Measurements from ENCODE around the gene PLCL1.
"Not testable (repeated sequence)": the region's sequence is repeated elsewhere in the genome, so short reads cannot be mapped to it uniquely, and the experiment has no call there.

The PLCL1 gene

DNA sequence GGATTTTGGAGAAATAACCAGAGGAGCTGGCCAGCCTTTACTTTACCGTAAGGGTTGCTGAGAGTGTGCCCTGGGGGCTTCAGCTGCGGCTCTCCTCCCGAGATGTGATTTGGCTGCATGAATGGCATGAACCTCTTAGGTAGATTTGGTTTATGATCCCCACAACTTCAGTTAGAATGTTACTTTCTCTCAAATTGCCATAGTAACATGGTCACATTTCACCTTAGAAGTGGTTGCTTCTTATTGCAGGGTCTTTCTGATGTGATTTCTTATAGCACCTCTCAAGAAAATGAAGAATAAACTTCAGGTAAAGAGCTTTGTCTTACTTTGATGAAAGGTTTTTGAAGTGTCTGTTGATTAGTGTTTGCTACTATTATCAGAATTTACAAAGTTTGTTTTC, 5.6 kb downstream of the PLCL1 start:
- DNase-seq (ENCODE audit: low spot score), result no peak

DNA sequence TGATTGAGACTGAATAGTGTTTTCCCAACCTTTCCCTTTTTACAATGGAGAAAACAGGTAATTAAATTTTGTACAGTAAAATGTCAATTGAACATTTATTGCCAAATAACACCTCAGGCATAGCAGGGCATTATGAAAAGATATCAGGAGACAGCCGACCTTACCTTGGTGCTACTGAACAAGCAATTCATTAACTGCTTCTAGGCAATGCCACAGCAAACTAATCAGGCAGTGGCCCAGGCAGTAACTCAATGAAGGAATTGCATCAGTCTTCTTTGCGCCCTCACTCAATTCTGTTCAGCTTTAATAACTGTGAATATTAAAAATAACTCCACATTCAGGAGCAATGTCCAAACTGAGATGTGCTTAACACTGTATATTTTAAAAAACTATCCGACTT, 6.1 kb downstream of the PLCL1 start:
- no peak for DNase-seq (ENCODE audit: low spot score)

DNA sequence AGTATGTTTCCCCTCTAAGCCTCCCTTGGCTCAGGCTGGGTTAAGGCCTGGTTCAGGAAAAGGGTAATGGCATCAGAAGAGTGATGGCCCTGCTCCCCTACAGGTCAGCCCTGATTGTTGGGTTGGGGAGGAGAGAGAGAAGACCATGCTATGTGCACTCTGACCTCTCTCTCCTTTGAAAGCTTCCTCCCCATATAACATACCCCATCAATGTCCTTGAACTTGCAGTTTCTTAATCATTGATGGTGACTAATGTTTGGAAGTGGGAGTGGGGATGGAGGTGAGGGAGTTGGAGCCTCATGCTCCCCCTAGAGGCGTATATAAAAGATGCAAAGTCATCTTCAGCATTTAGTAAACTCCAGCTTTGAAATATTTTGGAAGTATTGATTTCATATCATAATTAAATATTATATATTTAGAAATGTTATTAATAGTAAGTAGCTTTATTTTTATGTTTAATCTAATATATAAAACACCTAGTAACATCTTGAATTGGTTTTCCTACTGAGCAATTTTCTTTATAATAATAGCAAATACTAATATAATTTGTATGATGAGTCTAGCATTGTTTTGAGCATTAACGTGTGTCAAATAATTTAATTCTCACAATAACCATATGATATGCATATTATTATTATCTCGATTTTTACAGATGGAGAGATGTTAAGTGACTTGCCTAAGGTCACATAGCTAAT, 8.8 kb downstream of the PLCL1 start:
- peak; percentile 33 for DNase-seq (ENCODE audit: low spot score)

DNA sequence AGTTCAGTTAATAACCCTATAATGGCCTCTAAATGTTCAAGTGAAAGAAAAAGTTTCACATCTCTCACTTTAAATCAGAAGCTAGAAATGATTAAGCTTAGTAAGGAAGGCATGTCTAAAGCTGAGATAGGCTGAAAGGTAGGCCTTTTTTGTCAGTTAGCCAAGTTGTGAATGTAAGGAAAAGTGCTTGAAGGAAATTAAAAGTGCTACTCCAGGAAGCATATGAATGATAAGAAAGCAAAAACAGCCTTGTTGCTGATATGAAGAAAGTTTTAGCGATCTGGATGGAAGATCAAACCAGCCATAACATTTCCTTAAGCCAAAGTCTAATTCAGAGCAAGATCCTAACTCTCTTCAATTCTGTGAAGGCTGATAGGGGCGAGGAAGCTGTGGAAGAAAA, 10.1 kb downstream of the PLCL1 start:
- DNase-seq (ENCODE audit: low spot score), result no peak

DNA sequence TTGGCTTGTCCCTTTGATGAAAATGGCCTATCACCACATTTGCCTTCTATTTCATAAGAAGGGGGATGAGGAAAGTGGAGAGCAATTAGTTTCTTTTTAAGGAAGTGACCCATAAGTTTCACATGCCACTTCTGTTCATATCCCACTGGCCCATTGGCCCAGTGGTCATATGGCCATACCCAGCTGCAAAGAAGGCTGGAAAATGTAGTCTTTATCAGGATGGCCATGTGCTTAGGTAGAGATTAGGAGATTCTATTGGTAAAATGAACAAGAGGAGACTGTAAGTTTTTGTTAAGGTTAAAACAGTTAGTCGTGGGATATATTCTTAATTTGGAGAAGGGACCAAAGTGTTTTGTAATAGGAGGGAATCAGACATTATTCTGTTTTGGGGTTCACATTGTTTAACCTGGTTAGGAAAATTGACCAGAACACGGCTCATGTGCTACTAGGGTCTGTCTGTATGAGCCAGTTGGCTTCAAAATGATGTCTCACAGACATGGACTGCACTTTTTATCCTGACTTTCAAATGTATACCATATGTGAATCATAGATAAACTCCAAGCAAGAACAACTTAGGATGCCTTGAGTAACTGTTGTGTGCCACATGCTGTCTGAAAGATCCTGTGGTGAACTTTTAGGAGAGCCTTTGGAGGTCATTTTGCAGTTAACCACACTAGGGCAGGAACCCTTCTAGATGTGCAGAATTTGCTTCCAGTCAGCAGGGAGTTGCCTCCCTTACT, 17.3 kb downstream of the PLCL1 start:
- no peak for DNase-seq (ENCODE audit: low spot score)

DNA sequence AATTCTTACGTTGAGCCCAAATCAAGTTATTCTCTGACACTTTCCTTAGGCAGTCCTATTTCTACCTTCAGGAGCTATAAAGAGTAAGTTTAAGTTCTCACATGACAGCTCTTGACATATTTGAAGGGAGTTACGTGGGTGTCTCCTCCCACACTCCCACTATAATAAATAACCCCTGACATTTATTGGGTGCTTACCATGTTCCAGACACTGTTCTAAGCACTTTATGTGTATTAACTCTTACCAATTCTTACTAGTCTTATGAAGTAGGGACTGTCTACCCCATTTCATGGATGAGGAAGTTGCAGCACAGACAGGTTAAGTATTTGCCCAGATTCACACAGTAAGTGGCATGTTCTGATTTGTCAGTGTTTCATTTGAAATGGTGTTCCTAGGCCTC, 17.9 kb downstream of the PLCL1 start:
- no peak for DNase-seq (ENCODE audit: low spot score)

DNA sequence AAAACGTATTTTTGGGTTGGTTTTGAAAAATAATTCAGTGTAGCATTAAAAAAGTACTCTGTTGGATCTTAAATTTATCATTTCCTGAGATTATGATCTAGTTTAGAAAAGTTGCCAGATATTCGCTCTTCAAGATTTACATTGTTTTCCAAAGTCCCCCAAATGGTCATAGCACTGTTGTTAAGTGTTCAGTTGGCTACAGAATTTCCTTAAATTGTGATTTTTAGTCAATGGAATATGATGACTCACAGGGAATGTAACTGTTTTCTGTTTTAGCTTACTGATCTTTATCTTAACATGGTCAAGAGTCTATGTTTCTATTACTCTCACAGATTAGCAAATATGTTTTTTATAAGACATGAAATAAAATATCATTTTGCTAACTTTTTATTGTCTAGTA, 23.2 kb downstream of the PLCL1 start:
- DNase-seq (ENCODE audit: low spot score), result no peak

DNA sequence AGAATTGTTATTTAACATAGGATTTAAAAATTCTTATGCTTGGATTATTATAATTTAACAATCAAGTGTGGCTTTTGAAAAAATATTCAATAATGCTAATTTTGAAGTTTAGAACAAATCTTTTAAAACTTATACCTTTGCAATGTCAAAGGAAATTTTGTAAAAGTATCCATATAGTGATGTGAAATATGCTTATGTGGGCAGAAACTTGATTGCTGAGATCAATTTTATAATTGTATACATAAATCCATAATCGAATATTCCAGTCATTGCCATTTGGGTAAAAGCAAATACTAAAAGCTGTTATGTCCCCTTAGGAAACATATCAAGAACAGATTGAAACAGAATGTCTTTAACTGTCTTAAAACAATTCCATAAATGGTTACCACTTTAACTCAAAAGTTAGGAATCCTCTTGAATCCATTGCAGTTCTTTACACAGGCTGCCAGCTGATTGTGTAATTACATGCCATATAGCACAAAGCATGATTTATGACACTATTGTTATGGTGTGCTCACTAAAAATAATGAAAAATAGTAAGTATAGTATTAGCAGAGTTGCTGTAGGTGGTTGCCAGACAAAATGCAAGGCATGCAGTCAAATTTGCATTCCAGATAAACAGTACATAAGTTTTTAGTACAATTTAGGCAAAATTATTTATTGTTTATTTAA, 24.2 kb downstream of the PLCL1 start:
- DNase-seq (ENCODE audit: low spot score), result no peak

DNA sequence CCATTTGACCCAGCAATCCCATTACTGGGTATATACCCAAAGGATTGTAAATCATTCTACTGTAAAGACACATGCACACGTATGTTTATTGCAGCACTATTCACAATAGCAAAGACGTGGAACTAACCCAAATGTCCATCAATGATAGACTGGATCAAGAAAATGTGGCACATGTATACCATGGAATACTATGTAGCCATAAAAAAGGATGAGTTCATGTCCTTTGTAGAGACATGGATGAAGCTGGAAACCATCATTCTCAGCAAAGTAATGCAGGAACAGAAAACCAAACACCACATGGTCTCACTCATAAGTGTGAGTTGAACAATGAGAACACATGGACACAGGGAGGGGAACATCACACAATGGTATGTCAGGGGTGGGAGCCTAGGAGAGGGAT, 30.4 kb downstream of the PLCL1 start:
- DNase-seq (ENCODE audit: low spot score), result not testable (repeated sequence)

DNA sequence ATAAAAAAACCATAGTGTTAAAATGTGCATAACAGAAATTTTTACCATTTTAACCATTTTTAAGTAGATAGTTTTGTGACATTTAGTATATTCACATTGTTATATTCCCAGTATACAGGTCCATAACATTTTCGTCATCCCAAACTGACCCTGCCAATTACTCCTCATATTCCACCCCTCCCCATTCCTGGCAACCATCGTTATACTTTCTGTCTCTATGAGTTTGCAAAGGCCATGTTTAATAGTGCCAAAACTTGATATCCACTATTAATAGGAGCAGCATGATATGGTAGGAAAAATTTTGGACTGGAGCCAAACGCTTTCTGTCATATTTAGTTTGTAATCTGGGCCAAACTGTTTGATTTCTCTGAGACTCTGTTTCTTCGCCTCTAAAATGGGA, 30.9 kb downstream of the PLCL1 start:
- DNase-seq (ENCODE audit: low spot score), result no peak

DNA sequence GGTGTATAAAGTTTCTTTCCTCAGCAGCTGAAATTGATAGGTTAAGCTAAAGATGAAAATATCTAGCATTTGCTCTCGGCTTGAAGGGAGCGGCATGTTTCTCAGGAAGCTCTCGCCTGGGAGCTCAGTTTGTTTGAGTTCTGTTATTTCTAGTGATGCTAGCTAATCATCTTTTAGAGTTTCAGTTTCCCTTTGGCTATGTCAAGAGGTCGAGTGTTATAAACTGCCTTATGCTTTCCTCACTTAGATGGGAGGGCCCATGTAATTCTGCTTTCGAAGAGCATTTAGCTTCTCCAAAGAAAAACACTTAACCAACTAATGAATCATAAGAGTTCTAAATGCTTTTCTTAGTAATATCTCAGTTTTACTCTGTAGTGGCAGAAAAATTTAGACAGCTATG, 33.6 kb downstream of the PLCL1 start:
- DNase-seq (ENCODE audit: low spot score), result peak; percentile 14

DNA sequence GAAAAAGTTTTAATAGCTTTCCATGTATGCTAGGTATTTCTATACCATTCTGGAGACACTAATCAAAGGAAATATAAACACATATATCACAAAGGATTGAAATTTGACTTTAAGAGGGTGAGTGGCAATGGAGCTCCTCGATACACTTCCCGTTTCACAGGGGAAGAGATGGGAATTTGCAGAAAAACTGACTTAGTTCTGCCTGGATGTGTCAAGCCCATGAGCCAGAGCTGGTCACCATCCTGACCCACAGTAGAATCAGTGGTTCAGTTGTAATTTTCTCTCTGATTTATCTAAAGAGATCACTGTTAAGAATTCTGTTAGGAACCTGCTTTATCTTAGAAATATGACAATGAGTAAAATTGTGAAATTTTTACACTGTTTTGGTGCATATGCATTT, 34.2 kb downstream of the PLCL1 start:
- no peak for DNase-seq (ENCODE audit: low spot score)

DNA sequence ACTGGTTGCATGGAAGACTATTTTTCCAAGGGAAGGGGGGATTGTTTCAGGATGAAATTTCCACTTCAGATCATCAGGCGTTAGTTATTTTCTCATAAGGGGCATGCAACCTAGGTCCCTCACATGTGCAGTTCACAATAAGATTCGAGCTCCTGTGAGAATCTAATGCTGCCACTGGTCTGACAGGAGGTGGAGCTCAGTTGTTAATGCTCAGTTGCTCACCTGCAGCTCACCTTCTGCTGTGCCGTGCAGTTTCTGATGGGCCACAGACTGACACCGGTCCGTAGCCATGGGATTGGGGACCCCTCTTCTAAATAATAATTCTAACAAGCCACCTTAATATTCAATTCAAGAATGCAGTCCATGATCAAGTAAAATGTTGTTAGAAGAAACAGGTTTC, 34.9 kb downstream of the PLCL1 start:
- no peak for DNase-seq (ENCODE audit: low spot score)

DNA sequence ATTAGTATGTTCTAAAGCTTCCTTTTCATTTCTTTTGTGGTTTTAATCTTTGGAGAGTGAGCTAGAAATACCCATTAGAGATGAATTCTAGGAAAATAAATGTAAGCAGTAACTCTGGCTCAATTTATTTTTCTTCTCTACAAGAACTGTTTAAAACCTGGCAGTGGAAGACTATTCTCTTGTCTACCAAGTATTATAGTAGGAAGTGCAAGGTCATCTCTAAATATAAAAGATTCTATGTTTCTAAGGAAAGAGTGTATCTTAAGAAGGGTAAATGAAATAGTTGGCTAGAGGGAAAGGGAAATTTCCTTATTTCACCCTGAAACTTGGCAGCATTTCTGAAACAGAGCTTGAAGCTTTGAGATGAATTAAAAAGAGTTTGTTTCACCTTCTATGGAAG, 35.5 kb downstream of the PLCL1 start:
- DNase-seq (ENCODE audit: low spot score), result no peak

DNA sequence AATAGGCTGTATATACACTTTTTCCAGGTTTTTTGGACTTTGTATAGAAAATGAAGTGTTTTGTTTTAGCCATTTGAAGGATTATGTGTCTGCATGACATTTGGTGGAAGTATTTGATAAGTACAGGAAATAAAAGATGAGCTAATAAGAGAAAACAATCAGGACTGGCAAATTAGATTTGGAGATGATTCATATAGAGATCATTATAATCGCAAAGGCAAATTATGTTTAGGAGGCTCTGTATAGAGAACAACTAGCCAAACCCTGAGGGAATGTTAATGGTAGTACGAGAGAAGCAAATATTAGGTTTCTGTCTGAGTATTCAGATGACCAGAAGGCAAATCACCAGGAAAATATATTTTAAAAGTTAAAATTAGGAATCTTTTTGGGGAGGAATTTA, 41.7 kb downstream of the PLCL1 start:
- no peak for DNase-seq (ENCODE audit: low spot score)

DNA sequence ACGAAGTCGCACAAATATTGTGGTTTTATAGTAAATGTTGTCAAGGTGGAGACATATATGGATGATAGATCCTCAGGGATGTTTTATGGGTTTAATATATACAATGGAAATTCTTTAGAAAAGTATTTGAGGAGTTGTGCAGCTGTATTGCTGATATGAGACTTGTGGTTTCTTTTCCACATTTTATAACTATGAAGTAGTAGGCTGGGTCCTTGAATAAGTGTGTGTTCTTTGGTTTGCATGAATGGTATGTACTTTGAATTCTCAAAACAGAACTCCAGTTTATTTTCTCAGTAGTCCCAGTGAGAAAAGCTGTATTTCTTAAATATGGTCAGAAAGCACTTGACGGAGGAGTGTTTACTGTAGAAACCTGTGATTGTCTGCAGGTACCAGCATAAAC, 42.4 kb downstream of the PLCL1 start:
- no peak for DNase-seq (ENCODE audit: low spot score)

DNA sequence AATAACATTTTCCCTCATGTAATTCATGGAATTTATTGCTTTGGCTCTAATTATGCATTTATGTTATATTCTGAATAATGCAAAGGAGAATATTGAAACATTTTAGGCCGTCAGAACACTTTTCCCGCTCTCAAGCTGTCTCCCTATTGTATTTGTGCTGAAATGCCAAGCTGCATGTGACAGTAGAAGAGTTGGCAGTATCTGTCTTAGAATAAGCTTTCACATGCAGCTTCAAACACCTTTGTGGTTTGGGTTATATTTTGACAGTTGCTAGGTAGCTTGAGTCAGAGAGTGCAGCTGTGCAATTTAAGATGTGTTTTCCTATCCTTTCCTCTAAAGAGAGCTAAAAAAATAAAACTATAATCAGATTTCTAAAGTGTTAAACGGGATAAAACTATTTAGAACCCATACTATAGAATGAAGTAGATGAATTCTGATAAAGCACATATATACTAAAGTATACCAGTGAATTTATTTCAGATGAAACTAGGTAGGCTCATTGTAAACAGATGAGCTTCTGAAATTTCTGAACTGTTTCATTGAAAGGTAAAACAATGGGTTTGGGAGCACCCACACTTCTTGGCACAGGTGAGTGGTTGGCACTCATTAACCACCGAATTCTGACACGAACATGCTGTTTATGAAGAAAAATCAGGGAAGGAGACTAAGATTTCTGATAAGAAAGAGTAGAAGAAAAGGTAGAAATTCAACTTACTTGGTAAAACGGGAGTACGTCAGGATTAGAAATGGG, 43.4 kb downstream of the PLCL1 start:
- DNase-seq (ENCODE audit: low spot score), result no peak

DNA sequence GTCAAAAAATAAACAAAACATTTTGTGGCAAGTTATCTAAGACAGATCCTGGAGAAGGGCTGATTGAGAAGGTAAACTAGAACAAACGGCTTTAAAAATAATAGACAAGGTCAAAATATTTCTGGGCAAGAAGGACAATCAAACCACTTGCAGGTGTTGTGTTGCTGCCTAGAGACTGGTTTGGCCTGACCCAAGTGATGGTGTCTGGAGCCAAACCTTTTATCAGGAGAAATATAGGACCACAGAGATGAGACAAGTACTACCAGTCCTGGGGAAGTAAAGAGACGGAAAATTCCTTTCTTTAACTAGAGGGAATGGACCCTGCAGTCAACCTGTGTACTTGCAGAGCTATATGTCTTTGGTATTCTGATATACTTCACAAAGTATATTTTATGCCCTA, 44.2 kb downstream of the PLCL1 start:
- no peak for DNase-seq (ENCODE audit: low spot score)

DNA sequence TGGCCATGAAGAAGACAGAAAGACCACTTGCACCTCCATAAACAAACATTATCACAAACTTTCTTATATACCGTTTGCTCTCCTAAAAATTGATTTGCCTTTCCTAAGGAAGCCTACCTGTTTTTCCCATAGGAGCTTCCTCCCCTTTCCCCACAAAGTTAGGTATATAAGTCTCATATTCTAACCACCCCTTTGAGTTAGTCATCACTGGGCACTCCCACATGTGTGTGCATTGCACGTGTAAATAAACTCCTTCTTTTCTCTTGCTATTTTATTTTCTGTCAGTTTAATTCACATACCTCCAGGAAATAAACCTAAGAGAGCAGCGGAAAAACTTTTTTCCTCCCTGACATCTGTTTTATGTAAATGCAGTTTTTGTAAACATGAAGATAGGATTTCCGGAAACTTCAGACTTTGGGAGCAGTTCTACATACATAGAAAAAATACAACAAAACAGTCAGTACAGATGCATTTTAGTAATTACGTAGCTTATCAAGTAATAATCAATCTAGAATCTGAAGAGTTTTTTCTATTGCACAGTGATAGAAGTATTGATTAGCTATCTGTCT, 46.6 kb downstream of the PLCL1 start:
- DNase-seq (ENCODE audit: low spot score), result no peak

DNA sequence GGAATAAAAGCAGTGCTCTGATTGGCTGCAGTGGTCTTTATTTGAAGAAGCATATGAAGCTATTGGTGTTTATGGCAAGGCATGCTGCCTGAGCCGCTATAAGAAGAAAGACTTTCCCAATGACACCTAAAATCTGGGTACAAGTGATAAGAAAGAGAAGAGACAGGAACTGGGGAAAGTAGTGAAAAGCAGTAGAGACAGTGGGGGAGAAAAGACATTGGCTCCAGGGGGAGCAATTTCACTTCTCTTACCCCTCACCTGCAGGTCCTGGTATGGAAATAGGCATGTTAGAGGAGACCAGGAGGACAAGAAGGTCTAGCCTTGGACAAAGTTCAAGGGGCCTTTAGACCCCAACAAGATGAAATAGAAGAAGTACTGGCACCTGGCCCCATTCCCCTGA, 47.1 kb downstream of the PLCL1 start:
- DNase-seq (ENCODE audit: low spot score), result no peak

DNA sequence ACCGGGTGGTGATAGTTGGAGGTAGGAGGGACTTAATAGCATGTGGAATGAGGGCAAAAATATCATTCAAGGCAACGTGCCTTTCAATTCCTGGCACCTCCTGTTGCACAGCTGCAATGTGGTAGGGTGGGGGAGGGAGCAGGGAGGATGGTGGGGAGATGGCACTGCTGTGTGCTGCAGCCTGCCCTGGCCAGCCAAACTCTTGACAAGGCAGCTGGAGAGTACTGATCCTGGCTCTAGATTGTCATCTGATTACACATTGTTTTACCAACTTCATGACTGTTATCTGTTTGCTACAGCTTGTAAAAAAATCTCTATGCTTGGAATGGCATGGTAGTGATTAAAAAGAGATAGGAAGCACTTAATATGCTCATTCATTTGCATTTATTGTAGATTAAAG, 47.7 kb downstream of the PLCL1 start:
- no peak for DNase-seq (ENCODE audit: low spot score)

DNA sequence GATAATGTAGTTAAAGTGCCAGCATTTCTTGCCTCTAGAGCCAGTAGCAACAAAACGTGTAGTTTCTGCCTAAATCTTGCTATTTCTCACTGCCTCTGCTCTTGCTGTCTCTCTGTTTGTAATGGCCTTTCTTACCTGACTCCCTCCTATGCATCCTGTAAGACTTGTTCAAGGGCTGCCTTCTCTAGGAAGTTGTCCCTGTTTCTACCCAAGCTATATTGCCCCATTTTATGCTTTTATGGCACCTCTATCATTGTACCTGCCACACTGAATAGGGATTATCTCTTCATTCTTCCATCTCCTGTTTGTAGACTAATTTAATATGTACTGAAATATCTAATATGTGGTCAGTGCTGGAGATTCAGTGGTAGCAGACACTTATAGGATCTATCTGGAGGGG, 49.2 kb downstream of the PLCL1 start:
- DNase-seq (ENCODE audit: low spot score), result no peak

Measured in NAMALWA (cell line).